MCF 10A (cell line): ENCODE results near the gene RPS21. TPM values are rescaled to one million over a fixed set of nuclear protein-coding genes. Genes with fewer than 3 reads are reported as not detected.
A peak's percentile ranks its signal among the peaks of the same experiment; 100 is the strongest.

Experiments
- BruUV-seq: library from RNA; stranded (reverse); fragments of 400-500 nt; replicated peaks from 2 replicates; lab custom pipeline; 2021; lab: Mats Ljungman, UMichigan
- CTCF ChIA-PET: fragments of 300-600 bp; sonication (Branson Sonifier 250); formaldehyde crosslinking; extraction: SDS; loops from one replicate; lab custom pipeline; 2021; ENCODE audit warnings: antibody characterized with exemption, inconsistent platforms; lab: Yijun Ruan, JAX
- POLR2A ChIA-PET: fragments of 300-600, 350-650 bp; sonication (Branson Sonifier 250); formaldehyde crosslinking; extraction: SDS; loops from one replicate; lab custom pipeline; 2020; ENCODE audit warnings: antibody characterized with exemption, inconsistent platforms; lab: Yijun Ruan, JAX
- DNase-seq: peaks from one replicate; pipeline ENCODE4 v3.0.0-alpha.2; 2018; ENCODE audit not compliant: unreplicated experiment
- H3K27ac Mint-ChIP-seq: one replicate; pipeline ENCODE4 v1.8.0; 2022; ENCODE audit warnings: mild to moderate bottlenecking, low read depth, mixed read lengths; ENCODE audit not compliant: unreplicated experiment
- H3K27me3 Mint-ChIP-seq: one replicate; pipeline ENCODE4 v1.8.0; 2022; ENCODE audit warnings: mixed read lengths; ENCODE audit not compliant: insufficient read depth, unreplicated experiment
- H3K36me3 Mint-ChIP-seq: one replicate; pipeline ENCODE4 v1.8.0; 2022; ENCODE audit warnings: mild to moderate bottlenecking, moderate library complexity, mixed read lengths; ENCODE audit not compliant: insufficient read depth, unreplicated experiment
- H3K4me1 Mint-ChIP-seq: one replicate; pipeline ENCODE4 v1.8.0; 2022; ENCODE audit warnings: mixed read lengths; ENCODE audit not compliant: insufficient read depth, unreplicated experiment
- H3K4me3 Mint-ChIP-seq: one replicate; pipeline ENCODE4 v1.8.0; 2022; ENCODE audit warnings: mild to moderate bottlenecking, moderate library complexity, mixed read lengths; ENCODE audit not compliant: unreplicated experiment
- H3K9me3 Mint-ChIP-seq: one replicate; pipeline ENCODE4 v1.8.0; 2022; ENCODE audit warnings: mixed read lengths; ENCODE audit not compliant: unreplicated experiment
- intact Hi-C: fragments of 100-400 bp; cut with micrococcal nuclease; formaldehyde crosslinking; loops from 2 replicates; pipeline ENCODE4 v1.14.1; 2022
- total RNA-seq: library from RNA; stranded (reverse); gene quantifications from 2 replicates; pipeline ENCODE4 v1.2.3, GENCODE V29; 2022
- TF ChIP-seq, protein P1 (sequence below): fragments of 200-600 bp; IDR thresholded peaks from one replicate; pipeline ENCODE4 v1.8.0; 2022; ENCODE audit warnings: antibody characterized with exemption, mild to moderate bottlenecking; ENCODE audit not compliant: unreplicated experiment

RPS21 gene
- total RNA-seq, 1 experiment from 2014 or later, result 2,055 TPM

DNA sequence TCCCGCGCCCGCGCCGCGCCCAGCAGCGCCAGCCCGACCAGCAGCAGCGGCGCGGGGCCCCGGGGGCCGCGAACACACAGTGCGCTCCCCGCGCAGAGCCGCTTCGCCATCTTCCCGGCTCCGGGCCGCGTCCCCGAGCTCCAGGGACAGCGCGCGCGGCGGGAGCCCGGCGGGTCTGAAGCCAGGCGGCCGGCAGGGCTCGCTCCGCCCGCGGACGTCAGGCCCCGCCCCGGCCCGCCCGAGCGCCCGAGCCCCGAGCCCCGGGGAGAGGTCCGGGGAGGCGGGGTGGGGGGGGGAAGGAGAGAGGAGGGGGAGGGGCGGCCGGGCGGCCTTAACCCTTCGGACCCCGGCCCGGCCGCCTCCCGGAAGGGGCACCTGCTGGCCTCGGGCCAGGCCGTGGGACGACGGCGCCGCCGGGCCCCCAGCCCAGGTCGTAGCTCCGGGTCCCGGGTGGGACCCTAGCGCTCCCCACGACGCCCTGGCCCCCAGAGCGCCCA, 19.7 kb upstream of the RPS21 start, which contains the start of gene LAMA5:
TSS of gene LAMA5 (minus strand) at position 177 of the 497 bp plus-strand sequence. CDS start at position 110, 67 bp downstream.
- intact Hi-C loops, result loop anchor here (5.0 kb wide), 1 partner anchor 65 kb away; the partner anchor contains the start of gene ADRM1

DNA sequence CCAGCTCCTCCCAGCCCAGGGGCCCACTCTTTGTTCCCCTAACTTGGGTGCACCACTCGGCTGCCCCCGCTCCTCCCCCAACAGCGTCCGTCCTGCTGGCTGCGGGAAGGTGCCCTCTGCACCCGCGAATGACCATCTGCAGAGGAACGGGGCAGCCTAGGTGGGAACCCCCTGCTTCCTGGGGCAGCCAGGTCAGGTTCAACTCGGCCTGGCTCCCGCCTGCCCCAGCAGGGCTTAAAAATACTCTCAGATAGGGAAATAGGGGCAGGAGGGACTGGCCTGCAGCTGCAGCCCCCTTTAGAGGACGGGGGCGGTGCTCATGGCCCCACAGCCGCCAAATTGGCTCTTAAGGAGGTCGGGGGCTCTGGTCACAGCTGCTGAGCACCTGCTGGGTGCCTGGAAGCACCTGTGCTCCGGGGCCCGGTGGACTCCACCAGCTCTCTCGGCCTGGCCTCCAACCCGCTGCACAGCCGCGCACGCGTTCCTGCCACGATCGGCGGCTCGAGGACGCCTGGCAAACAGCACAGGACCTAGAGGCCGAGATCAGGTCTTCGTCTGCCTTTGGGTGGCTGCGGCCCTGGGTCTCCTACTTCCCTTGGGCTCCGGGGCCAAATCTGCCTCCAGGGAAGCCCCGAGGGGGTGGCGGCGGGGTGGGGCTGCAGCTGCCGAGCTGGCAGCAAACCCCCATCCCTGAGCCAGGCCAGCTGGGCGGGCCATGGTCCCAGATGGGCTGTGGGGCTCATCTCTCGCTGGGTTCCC, 19.1 kb upstream of the RPS21 start:
- H3K9me3 Mint-ChIP-seq, result no peaks in the 10 kb centered on the region
- DNase-seq, result no peak
- no peak overlapping the region for H3K27ac Mint-ChIP-seq
- peaks cover 34% of the 10 kb centered on the region for H3K4me1 Mint-ChIP-seq
- intact Hi-C loops, result loop anchor here (5.0 kb wide), 1 partner anchor 66 kb away; the partner anchor contains the start of gene ADRM1
- no TSS peak for BruUV-seq
- ChIA-PET CTCF (interaction anchor here (0.6 to 8.3 kb wide), 12 partner anchors 9 to 313 kb away, joined by 3 to 87 read pairs (median 6); no protein-coding TSS in a partner anchor), POLR2A (interaction anchor here (0.7 to 12.9 kb wide), 12 partner anchors 11 to 1612 kb away, joined by 3 to 347 read pairs (median 7); partner anchors contain the start of genes ADRM1 and RPS21)
- H3K4me3 Mint-ChIP-seq, result peak overlapping the region; percentile 80
- no peaks in the 10 kb centered on the region for H3K27me3 Mint-ChIP-seq
- TF ChIP-seq, protein P1, sequence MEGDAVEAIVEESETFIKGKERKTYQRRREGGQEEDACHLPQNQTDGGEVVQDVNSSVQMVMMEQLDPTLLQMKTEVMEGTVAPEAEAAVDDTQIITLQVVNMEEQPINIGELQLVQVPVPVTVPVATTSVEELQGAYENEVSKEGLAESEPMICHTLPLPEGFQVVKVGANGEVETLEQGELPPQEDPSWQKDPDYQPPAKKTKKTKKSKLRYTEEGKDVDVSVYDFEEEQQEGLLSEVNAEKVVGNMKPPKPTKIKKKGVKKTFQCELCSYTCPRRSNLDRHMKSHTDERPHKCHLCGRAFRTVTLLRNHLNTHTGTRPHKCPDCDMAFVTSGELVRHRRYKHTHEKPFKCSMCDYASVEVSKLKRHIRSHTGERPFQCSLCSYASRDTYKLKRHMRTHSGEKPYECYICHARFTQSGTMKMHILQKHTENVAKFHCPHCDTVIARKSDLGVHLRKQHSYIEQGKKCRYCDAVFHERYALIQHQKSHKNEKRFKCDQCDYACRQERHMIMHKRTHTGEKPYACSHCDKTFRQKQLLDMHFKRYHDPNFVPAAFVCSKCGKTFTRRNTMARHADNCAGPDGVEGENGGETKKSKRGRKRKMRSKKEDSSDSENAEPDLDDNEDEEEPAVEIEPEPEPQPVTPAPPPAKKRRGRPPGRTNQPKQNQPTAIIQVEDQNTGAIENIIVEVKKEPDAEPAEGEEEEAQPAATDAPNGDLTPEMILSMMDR, result no peak
- peaks cover 20% of the 10 kb centered on the region for H3K36me3 Mint-ChIP-seq

More for the DNA sequence above, 19.7 kb upstream of the RPS21 start, which contains the start of gene LAMA5:
- Mint-ChIP-seq H3K27me3 (no peaks in the 10 kb centered on the region), H3K9me3 (no peaks in the 10 kb centered on the region), H3K27ac (no peak within 1 kb of the TSS), H3K36me3 (peaks cover 22% of the 10 kb centered on the region), H3K4me1 (peaks cover 39% of the 10 kb centered on the region), H3K4me3 (peak within 1 kb of the TSS; percentile 80)
- peak; percentile 47 for DNase-seq
- ChIA-PET CTCF (interaction anchor here (1.0 to 8.3 kb wide), 6 partner anchors 10 to 90 kb away, joined by 4 to 87 read pairs (median 20); no protein-coding TSS in a partner anchor), POLR2A (interaction anchor here (0.7 to 12.9 kb wide), 10 partner anchors 10 to 1613 kb away, joined by 3 to 347 read pairs (median 56); partner anchors contain the start of genes ADRM1 and RPS21)
- no TSS peak for BruUV-seq
- TF ChIP-seq, protein P1, result no peak

DNA sequence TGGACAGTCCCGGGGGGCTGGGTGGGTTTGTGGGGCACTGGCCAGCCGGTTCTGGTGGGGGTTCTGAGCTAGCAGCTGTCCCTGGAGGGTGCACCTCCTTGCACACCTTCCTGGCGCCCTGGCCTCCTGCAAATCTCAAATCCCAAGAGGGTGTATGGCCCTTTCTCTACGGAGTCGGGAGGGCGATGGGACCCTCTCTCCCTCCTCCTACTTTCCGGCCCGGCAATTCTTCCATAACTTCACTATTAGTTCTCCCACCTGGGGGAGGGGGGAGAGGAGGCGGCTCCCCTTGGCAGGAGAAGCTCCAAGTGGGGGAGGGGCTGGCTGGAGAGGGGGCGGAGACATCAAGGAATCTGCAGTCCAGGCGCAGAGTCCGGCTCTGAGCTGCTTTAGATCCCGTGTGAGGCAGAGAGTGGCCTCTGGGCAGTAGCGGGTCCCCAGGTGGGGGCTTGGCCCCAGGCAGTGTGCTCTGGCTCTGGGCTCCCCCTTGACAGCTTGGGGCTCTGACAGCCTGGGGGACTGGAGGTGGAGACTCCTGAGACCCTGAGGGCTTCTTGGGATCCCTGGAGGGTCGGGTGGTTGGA, 18.4 kb upstream of the RPS21 start:
- CTCF ChIA-PET, result interaction anchor here (0.6 to 8.3 kb wide), 16 partner anchors 8 to 357 kb away, joined by 3 to 87 read pairs (median 4); partner anchors contain the start of gene RPS21
- intact Hi-C loops, result loop anchor here (5.0 kb wide), 1 partner anchor 66 kb away; the partner anchor contains the start of gene ADRM1
- TF ChIP-seq, protein P1, result no peak
- H3K36me3 Mint-ChIP-seq, result peaks cover 24% of the 10 kb centered on the region
- no TSS peak for BruUV-seq
- H3K27ac Mint-ChIP-seq, result no peak overlapping the region
- peak overlapping the region; percentile 80 for H3K4me3 Mint-ChIP-seq
- no peaks in the 10 kb centered on the region for H3K9me3 Mint-ChIP-seq
- H3K27me3 Mint-ChIP-seq, result no peaks in the 10 kb centered on the region
- H3K4me1 Mint-ChIP-seq, result peaks cover 33% of the 10 kb centered on the region
- POLR2A ChIA-PET, result interaction anchor here (0.6 to 12.9 kb wide), 11 partner anchors 7 to 326 kb away, joined by 3 to 347 read pairs (median 10); partner anchors contain the start of genes ADRM1 and RPS21
- peak; percentile 61 for DNase-seq
